ENCODE measurements around the gene GABRG3. TPM values are rescaled to one million over a fixed set of nuclear protein-coding genes. Genes with fewer than 3 reads are reported as not detected.

The GABRG3 gene
- total RNA-seq, 1 donor from 2014 or later = 0.54 TPM

DNA sequence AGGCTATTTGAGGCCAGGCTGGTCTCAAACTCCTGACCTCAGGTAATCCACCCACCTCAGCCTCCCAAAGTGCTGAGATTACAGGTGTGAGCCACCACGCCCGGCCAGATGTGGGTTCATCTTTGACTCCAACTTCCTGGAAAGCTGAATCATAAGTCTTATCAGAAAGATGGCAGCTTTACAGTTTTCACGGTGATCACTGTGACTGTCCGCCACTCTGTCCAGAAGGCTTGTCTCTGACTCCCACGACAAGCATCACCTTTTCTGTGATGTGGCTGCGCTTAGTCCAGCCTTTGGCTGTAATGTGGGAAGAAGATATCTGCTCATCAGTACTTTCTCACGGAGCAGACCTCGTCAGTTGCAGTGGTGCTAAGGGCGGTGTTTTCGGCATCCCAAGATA, 527.7 kb downstream of the GABRG3 start:
- no peaks in the 10 kb centered on the region for H3K27me3 Mint-ChIP-seq (ENCODE audit: low read depth, unreplicated experiment)
- no peak for FAIRE-seq
- no peak overlapping the region for H3K4me3 Mint-ChIP-seq (ENCODE audit: unreplicated experiment)
- H3K9me3 Mint-ChIP-seq (ENCODE audit: unreplicated experiment) = peaks cover 3% of the 10 kb centered on the region
- H3K27me3 ChIP-seq (ENCODE audit: insufficient read depth, low read length) = no peaks in the 10 kb centered on the region
- H3K4me1 ChIP-seq (ENCODE audit: insufficient read depth, low read length) = no peaks in the 10 kb centered on the region
- H3K36me3 Mint-ChIP-seq (ENCODE audit: low read depth, unreplicated experiment) = no peaks in the 10 kb centered on the region
- no peak overlapping the region for H3K27ac ChIP-seq (ENCODE audit: low read depth, low read length)
- no peak overlapping the region for H3K9ac ChIP-seq (ENCODE audit: low read length)
- no peak overlapping the region for H3K27ac Mint-ChIP-seq (ENCODE audit: unreplicated experiment)
- DNase-seq (ENCODE audit: low read depth) = no peak
- H2AFZ ChIP-seq (ENCODE audit: low read depth, low read length) = no peak overlapping the region
- H3K4me1 Mint-ChIP-seq (ENCODE audit: low read depth, unreplicated experiment) = no peaks in the 10 kb centered on the region
- TF ChIP-seq, protein P1, sequence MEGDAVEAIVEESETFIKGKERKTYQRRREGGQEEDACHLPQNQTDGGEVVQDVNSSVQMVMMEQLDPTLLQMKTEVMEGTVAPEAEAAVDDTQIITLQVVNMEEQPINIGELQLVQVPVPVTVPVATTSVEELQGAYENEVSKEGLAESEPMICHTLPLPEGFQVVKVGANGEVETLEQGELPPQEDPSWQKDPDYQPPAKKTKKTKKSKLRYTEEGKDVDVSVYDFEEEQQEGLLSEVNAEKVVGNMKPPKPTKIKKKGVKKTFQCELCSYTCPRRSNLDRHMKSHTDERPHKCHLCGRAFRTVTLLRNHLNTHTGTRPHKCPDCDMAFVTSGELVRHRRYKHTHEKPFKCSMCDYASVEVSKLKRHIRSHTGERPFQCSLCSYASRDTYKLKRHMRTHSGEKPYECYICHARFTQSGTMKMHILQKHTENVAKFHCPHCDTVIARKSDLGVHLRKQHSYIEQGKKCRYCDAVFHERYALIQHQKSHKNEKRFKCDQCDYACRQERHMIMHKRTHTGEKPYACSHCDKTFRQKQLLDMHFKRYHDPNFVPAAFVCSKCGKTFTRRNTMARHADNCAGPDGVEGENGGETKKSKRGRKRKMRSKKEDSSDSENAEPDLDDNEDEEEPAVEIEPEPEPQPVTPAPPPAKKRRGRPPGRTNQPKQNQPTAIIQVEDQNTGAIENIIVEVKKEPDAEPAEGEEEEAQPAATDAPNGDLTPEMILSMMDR (IDR thresholded peaks at IDR 0.05; ENCODE audit: insufficient read depth, low read depth, low read length) = no peak
- TF ChIP-seq EZH2 (IDR thresholded peaks at IDR 0.05; ENCODE audit: insufficient read depth, low read length) = no peak
- no peaks in the 10 kb centered on the region for H4K20me1 ChIP-seq (ENCODE audit: insufficient read depth, low read length)
- H3K9me3 ChIP-seq (ENCODE audit: insufficient read depth, low read depth, low read length) = no peaks in the 10 kb centered on the region
- no peaks in the 10 kb centered on the region for H3K36me3 ChIP-seq (ENCODE audit: insufficient read depth, low read length)
- H3K4me2 ChIP-seq (ENCODE audit: low read length) = no peak overlapping the region
- no peak overlapping the region for H3K4me3 ChIP-seq (ENCODE audit: insufficient read depth, low read depth, low read length)
- H3K79me2 ChIP-seq (ENCODE audit: insufficient read depth, low read length) = no peaks in the 10 kb centered on the region

DNA sequence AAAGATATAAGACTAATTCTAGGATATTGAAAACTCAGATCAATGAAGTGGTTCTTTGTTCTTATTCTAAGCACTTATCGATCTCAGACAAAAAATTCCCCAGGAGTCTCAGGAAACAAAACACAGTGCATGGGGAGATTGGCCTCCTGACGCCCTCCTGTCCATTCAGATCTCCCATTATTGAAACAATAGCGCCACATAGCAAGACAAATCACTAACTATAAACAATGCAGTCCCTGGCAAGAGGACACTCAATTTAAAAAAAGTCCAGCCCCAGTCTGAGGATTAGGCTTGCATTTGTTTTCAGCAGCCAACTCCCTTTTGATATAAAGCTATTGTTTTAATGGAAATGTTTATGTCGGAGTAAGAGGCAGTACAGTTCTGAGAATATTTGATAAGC, 528.2 kb downstream of the GABRG3 start:
- no peaks in the 10 kb centered on the region for H4K20me1 ChIP-seq (ENCODE audit: insufficient read depth, low read length)
- no peak overlapping the region for H2AFZ ChIP-seq (ENCODE audit: low read depth, low read length)
- DNase-seq (ENCODE audit: low read depth) (no peak), FAIRE-seq (no peak)
- no peak overlapping the region for H3K9ac ChIP-seq (ENCODE audit: low read length)
- no peak overlapping the region for H3K4me3 Mint-ChIP-seq (ENCODE audit: unreplicated experiment)
- H3K27ac ChIP-seq (ENCODE audit: low read depth, low read length) = no peak overlapping the region
- no peaks in the 10 kb centered on the region for H3K27me3 ChIP-seq (ENCODE audit: insufficient read depth, low read length)
- no peaks in the 10 kb centered on the region for H3K9me3 ChIP-seq (ENCODE audit: insufficient read depth, low read depth, low read length)
- H3K36me3 Mint-ChIP-seq (ENCODE audit: low read depth, unreplicated experiment) = no peaks in the 10 kb centered on the region
- H3K9me3 Mint-ChIP-seq (ENCODE audit: unreplicated experiment) = peaks cover 3% of the 10 kb centered on the region
- H3K36me3 ChIP-seq (ENCODE audit: insufficient read depth, low read length) = no peaks in the 10 kb centered on the region
- H3K4me2 ChIP-seq (ENCODE audit: low read length) = no peak overlapping the region
- no peaks in the 10 kb centered on the region for H3K4me1 Mint-ChIP-seq (ENCODE audit: low read depth, unreplicated experiment)
- no peaks in the 10 kb centered on the region for H3K27me3 Mint-ChIP-seq (ENCODE audit: low read depth, unreplicated experiment)
- TF ChIP-seq, protein P1 (IDR thresholded peaks at IDR 0.05; ENCODE audit: insufficient read depth, low read depth, low read length) = no peak
- no peak for TF ChIP-seq EZH2 (IDR thresholded peaks at IDR 0.05; ENCODE audit: insufficient read depth, low read length)
- no peaks in the 10 kb centered on the region for H3K79me2 ChIP-seq (ENCODE audit: insufficient read depth, low read length)
- H3K27ac Mint-ChIP-seq (ENCODE audit: unreplicated experiment) = no peak overlapping the region
- no peak overlapping the region for H3K4me3 ChIP-seq (ENCODE audit: insufficient read depth, low read depth, low read length)
- no peaks in the 10 kb centered on the region for H3K4me1 ChIP-seq (ENCODE audit: insufficient read depth, low read length)

DNA sequence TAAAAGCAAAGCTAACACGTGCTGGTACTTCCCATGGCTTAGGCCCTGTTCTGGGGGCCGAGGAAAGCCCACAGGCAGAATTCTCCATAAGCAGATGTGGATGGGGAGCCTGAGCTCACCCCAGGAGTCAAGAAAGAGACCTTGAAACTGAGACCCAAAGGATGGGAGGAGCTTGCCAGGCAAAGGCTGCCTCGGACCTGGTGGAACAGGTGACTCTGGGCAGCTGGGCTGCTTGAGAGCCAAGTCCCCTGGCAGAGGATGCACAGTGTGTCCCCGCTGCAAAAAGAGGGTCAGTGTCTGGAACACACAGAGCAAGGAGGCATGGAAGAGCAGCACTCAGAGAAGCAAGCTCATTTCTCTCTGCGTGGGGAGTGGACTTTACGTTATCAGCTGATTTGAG, 528.7 kb downstream of the GABRG3 start:
- H3K27me3 ChIP-seq (ENCODE audit: insufficient read depth, low read length) = no peaks in the 10 kb centered on the region
- no peaks in the 10 kb centered on the region for H3K9me3 ChIP-seq (ENCODE audit: insufficient read depth, low read depth, low read length)
- H3K36me3 ChIP-seq (ENCODE audit: insufficient read depth, low read length) = no peaks in the 10 kb centered on the region
- no peak for TF ChIP-seq EZH2 (IDR thresholded peaks at IDR 0.05; ENCODE audit: insufficient read depth, low read length)
- TF ChIP-seq, protein P1 (IDR thresholded peaks at IDR 0.05; ENCODE audit: insufficient read depth, low read depth, low read length) = no peak
- H3K36me3 Mint-ChIP-seq (ENCODE audit: low read depth, unreplicated experiment) = no peaks in the 10 kb centered on the region
- H3K27ac Mint-ChIP-seq (ENCODE audit: unreplicated experiment) = no peak overlapping the region
- no peaks in the 10 kb centered on the region for H4K20me1 ChIP-seq (ENCODE audit: insufficient read depth, low read length)
- FAIRE-seq (no peak), DNase-seq (ENCODE audit: low read depth) (no peak)
- H3K4me3 Mint-ChIP-seq (ENCODE audit: unreplicated experiment) = no peak overlapping the region
- H3K9me3 Mint-ChIP-seq (ENCODE audit: unreplicated experiment) = peaks cover 3% of the 10 kb centered on the region
- H3K4me1 ChIP-seq (ENCODE audit: insufficient read depth, low read length) = no peaks in the 10 kb centered on the region
- H3K27me3 Mint-ChIP-seq (ENCODE audit: low read depth, unreplicated experiment) = no peaks in the 10 kb centered on the region
- H3K4me1 Mint-ChIP-seq (ENCODE audit: low read depth, unreplicated experiment) = no peaks in the 10 kb centered on the region
- no peak overlapping the region for H3K9ac ChIP-seq (ENCODE audit: low read length)
- no peak overlapping the region for H3K27ac ChIP-seq (ENCODE audit: low read depth, low read length)
- no peak overlapping the region for H3K4me2 ChIP-seq (ENCODE audit: low read length)
- no peak overlapping the region for H3K4me3 ChIP-seq (ENCODE audit: insufficient read depth, low read depth, low read length)
- no peak overlapping the region for H2AFZ ChIP-seq (ENCODE audit: low read depth, low read length)
- H3K79me2 ChIP-seq (ENCODE audit: insufficient read depth, low read length) = no peaks in the 10 kb centered on the region

Data from astrocyte (in vitro differentiated cells and primary cell).